ENCODE data around the gene MOB3A. TPM values are rescaled to one million over a fixed set of nuclear protein-coding genes. Genes with fewer than 3 reads are reported as not detected.

MOB3A gene
- total and polyA plus RNA-seq, 2 of the 8 experiments (the other 6 are each of a cell fraction or from before 2014, with no cell fraction given) = 9.2 to 9.6 TPM

GRCh38 chr19:2057484-2058469, 38.3 kb downstream of the MOB3A start (continued):
- TF ChIP-seq KDM4A (IDR thresholded peaks at IDR 0.05; ENCODE audit: low read depth, low read length, severe bottlenecking) = no peak

Measured in H1 (cell line).